HepG2 (cell line): ENCODE measurements around the gene NOB1. TPM values are rescaled to one million over a fixed set of nuclear protein-coding genes. Genes with fewer than 3 reads are reported as not detected.

ENCODE experiments used
- CBX1 ChIP-seq: IDR thresholded peaks from one replicate; pipeline ENCODE4 v1.6.1; 2016; ENCODE audit warnings: antibody characterized with exemption, low read depth
- EEA1 ChIP-seq: sonication (generic); formaldehyde crosslinking; IDR thresholded peaks from 2 replicates; pipeline ENCODE4 v1.5.1; 2020; ENCODE audit warnings: mild to moderate bottlenecking, missing genetic modification reagents, borderline replicate concordance
- FOXO4 ChIP-seq: sonication (generic); formaldehyde crosslinking; conservative IDR thresholded peaks from 2 replicates; pipeline ENCODE4 v1.8.1; 2023; ENCODE audit warnings: missing genetic modification reagents
- HIC2 ChIP-seq: sonication (generic); formaldehyde crosslinking; IDR thresholded peaks from 2 replicates; pipeline ENCODE4 v1.9.0; 2022; ENCODE audit warnings: low read depth, missing genetic modification reagents
- HNF4A ChIP-seq: sonication (generic); formaldehyde crosslinking; IDR thresholded peaks from 2 replicates; pipeline ENCODE4 v1.4.0; 2020; ENCODE audit warnings: missing genetic modification reagents
- MAF1 ChIP-seq: sonication (generic); formaldehyde crosslinking; IDR thresholded peaks from 2 replicates; pipeline ENCODE4 v1.5.0; 2020; ENCODE audit warnings: missing genetic modification reagents, borderline replicate concordance
- NR2F6 ChIP-seq, 2 experiments: IDR thresholded peaks; 2 replicates each; pipeline ENCODE4 v1.6.1; 2016; ENCODE audit warnings: antibody characterized with exemption in 1 of 2, mild to moderate bottlenecking in 1 of 2
- PHB2 ChIP-seq: fragments of 450-650 bp; IDR thresholded peaks from 2 replicates; pipeline ENCODE4 v1.6.1; 2018; ENCODE audit not compliant: partially characterized antibody
- SMC3 ChIP-seq: IDR thresholded peaks from 2 replicates; pipeline ENCODE4 v1.6.1; 2011; ENCODE audit warnings: low read length, improper control_type of control experiment
- SUZ12 ChIP-seq: fragments of 150-350 bp; IDR thresholded peaks from 2 replicates; pipeline ENCODE4 v1.6.1; 2014; ENCODE audit warnings: low read depth, low read length
- ZNF704 ChIP-seq: sonication (generic); formaldehyde crosslinking; IDR thresholded peaks from 2 replicates; pipeline ENCODE4 v1.8.1; 2023; ENCODE audit warnings: mild to moderate bottlenecking, inconsistent platforms, moderate library complexity, missing genetic modification reagents, borderline replicate concordance
- ZNF800 ChIP-seq: sonication (generic); formaldehyde crosslinking; IDR thresholded peaks from 2 replicates; pipeline ENCODE4 v1.4.0; 2020; ENCODE audit warnings: missing genetic modification reagents
- polyA plus RNA-seq, 8 experiments: library from polyadenylated mRNA; depleted of rRNA in 3 of 8; stranded (reverse) in 7 of 8; unstranded in 1 of 8; fragments of >200 nt; fragmentation: Illumina TruSeq in 4 of 8; extraction: Trizol in 4 of 8; gene quantifications; 2 replicates each; pipeline versions ENCODE4 v1.2.1 to v1.2.3, GENCODE V29; 2011 to 2016; ENCODE audit warnings: low read depth in 4 of 8, missing spikeins in 1 of 8, mixed read lengths in 1 of 8; ENCODE audit not compliant: insufficient read depth in 1 of 8
- total RNA-seq, 5 experiments: library from RNA; depleted of rRNA; stranded (reverse); fragments of >200 nt; fragmentation: Illumina TruSeq; extraction: Trizol; gene quantifications; 2 replicates each; pipeline ENCODE4 v1.2.3, GENCODE V29; 2016; ENCODE audit warnings: low read depth in 1 of 5
- TF ChIP-seq, protein P1 (sequence below): sonication (generic); formaldehyde crosslinking; IDR thresholded peaks from 2 replicates; pipeline ENCODE4 v1.4.0; 2020; ENCODE audit warnings: missing genetic modification reagents
- TF ChIP-seq, protein P2 (sequence below): sonication (generic); formaldehyde crosslinking; IDR thresholded peaks from 2 replicates; pipeline ENCODE4 v1.4.0; 2020; ENCODE audit warnings: missing genetic modification reagents

Gene NOB1
- total and polyA plus RNA-seq, 2 of the 13 experiments (the other 11 are each of a cell fraction or from before 2014, with no cell fraction given) = 47.1 to 162 TPM

DNA sequence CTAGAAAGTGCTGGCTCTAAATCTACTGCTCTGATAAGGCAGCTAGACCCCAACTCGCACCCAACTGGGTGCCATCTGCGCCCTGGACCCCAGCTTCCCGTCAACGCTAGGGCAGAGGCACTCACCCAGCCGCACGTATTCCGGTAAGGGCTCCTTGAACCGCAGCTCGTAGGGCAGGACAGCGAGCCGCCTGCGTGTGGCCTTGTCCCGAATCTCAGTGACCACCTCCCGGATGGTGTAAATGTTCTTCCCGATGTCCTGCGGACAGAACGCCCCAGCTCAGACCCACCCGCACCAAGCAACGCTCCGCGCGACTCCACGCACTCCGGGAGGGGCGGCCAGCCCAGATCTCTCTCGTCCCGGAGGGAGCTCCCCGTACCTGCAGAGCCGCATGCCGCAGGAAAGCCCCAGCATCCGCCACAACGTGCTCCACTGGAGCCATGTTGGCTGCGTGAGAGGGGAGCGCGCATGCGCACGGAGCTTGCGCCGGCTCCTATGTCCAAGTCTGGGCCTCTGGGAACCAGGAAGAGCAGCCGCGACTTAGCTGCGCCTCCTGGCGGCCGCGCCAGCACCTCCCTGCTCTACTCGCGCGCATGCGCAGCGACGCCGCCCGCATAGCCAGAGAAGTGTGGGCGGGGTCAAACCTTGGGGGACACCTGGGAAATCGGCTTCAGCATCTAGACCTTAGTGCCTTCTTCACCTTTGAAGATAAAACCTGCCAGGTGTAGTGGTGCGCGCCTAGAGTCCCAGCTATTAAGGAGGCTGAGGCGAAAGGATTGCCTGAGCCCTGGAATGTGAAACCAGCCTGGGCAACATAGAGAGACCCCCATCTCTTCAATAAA is at the start of gene NOB1 (continued):
- peak; percentile 96 for TF ChIP-seq ZNF704 (CRISPR knock-in tag)
- TF ChIP-seq CBX1 = no peak
- TF ChIP-seq ZNF800 (CRISPR knock-in tag) = no peak
- TF ChIP-seq PHB2 = no peak
- TF ChIP-seq, protein P1, sequence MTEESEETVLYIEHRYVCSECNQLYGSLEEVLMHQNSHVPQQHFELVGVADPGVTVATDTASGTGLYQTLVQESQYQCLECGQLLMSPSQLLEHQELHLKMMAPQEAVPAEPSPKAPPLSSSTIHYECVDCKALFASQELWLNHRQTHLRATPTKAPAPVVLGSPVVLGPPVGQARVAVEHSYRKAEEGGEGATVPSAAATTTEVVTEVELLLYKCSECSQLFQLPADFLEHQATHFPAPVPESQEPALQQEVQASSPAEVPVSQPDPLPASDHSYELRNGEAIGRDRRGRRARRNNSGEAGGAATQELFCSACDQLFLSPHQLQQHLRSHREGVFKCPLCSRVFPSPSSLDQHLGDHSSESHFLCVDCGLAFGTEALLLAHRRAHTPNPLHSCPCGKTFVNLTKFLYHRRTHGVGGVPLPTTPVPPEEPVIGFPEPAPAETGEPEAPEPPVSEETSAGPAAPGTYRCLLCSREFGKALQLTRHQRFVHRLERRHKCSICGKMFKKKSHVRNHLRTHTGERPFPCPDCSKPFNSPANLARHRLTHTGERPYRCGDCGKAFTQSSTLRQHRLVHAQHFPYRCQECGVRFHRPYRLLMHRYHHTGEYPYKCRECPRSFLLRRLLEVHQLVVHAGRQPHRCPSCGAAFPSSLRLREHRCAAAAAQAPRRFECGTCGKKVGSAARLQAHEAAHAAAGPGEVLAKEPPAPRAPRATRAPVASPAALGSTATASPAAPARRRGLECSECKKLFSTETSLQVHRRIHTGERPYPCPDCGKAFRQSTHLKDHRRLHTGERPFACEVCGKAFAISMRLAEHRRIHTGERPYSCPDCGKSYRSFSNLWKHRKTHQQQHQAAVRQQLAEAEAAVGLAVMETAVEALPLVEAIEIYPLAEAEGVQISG = peak; percentile 95
- TF ChIP-seq NR2F6 (IDR thresholded peaks at IDR 0.05) = no peak
- TF ChIP-seq NR2F6 (CRISPR knock-in tag; IDR thresholded peaks at IDR 0.05) = peak; percentile 51; the same call in 1 of the 2 replicates
- no peak for TF ChIP-seq SUZ12
- TF ChIP-seq HIC2 = peak; percentile 74; the same call in 1 of the 2 replicates
- no peak; the same call in 1 of the 2 replicates for TF ChIP-seq HNF4A (CRISPR knock-in tag)
- TF ChIP-seq, protein P2, sequence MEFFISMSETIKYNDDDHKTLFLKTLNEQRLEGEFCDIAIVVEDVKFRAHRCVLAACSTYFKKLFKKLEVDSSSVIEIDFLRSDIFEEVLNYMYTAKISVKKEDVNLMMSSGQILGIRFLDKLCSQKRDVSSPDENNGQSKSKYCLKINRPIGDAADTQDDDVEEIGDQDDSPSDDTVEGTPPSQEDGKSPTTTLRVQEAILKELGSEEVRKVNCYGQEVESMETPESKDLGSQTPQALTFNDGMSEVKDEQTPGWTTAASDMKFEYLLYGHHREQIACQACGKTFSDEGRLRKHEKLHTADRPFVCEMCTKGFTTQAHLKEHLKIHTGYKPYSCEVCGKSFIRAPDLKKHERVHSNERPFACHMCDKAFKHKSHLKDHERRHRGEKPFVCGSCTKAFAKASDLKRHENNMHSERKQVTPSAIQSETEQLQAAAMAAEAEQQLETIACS = 0 out of 2 replicates have a peak, but pooled peaks have one; percentile 48
- no peak for TF ChIP-seq EEA1 (CRISPR knock-in tag)
- no peak for TF ChIP-seq FOXO4 (CRISPR knock-in tag)
- 0 out of 2 replicates have a peak, but pooled peaks have one; percentile 42 for TF ChIP-seq MAF1
- peak; percentile 90 for TF ChIP-seq SMC3
